NCI-H748 (cell line): ENCODE data around the gene SGMS2.
"Not testable (repeated sequence)": the region's sequence is repeated elsewhere in the genome, so short reads cannot be mapped to it uniquely, and the experiment has no call there.

Source experiments
- DNase-seq: peaks from one replicate; lab custom pipeline; 2025; ENCODE audit not compliant: unreplicated experiment; lab: John Stamatoyannopoulos, UW

SGMS2 gene

DNA sequence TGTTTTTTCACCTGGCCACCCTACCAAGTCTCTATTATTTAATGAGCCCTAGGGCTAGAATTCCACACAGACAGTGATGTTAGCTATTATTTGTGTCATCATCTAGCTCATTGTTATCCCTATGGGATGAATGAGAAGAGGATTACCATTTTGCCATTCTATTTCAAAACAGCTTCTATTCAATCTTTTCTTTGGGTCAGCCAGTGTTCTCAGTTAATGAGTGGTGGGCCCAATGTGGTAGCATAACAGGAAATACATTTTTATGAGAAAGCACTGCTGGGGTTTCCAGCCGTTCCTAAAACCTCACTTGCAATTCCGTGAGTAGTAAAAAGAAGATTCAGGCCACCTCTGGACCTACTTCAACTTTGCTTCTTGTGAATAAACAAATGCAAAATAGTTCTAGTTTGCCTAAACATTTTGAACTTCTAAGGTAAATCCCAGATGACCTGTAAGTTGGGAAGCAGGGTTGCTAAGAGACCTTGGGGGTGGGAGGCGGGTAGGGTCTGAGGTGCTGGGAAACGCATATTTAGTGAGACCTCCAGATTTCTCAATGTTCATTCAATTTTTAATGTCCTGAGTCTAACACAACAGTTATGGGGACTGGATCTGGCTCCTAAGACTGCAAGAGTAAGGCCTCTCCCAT, 81.8 kb downstream of the SGMS2 start:
- peak; percentile 75 for DNase-seq

GRCh38 chr4:107908377-107908776, 83.6 kb downstream of the SGMS2 start:
- no peak for DNase-seq

DNA sequence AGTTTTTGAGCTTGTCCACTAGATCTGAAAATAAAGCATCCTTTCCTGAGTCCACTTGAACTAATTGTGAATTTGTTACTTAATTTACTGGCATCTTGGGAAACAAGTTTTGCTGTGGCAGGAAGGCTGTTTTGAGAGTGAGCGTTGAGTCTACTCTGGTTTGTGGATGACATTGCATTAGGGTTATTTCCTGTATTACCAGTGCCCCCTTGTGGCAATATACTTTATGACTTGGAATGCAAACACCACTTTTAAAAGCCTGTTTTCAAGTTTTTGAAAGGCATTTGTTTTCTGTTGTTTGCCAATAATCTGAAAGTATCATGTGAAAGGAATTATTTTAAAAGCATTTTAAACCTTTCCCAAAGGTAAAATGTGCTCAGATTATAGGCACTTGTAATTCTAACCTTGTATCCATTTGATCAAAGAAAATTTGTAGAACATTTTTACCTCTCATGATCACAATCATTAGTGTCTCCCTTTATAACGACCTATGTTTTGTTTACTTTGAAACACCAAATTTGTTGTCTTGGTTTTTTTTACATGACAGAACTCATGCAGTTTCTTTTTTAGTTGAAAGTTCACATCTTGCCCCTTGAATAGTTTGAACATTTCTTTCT, 88.7 kb downstream of the SGMS2 start:
- peak; percentile 44 for DNase-seq

GRCh38 chr4:107915220-107915619, 90.5 kb downstream of the SGMS2 start:
- DNase-seq = no peak

- no peak for DNase-seq
Measured at GRCh38 chr4:107916623-107917022, 91.9 kb downstream of the SGMS2 start.

DNA sequence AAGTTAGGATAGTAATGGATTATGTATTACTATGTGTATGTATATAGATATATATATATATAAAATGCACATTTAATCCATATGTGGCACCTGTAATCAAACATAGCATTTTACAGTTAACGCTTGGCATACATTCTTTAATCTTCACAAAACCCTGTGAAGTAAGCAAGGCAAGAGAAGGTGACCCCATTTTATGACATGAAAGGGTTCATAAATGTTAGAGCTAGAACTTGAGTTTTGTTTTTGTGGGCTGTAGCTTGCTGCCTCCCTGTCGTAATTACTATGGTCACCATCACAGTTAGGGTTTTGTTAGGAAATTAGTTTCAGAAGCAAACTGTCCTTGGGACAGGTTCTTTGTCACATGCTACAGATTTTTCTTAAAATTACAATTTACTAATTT, 92.8 kb downstream of the SGMS2 start:
- DNase-seq = no peak

DNA sequence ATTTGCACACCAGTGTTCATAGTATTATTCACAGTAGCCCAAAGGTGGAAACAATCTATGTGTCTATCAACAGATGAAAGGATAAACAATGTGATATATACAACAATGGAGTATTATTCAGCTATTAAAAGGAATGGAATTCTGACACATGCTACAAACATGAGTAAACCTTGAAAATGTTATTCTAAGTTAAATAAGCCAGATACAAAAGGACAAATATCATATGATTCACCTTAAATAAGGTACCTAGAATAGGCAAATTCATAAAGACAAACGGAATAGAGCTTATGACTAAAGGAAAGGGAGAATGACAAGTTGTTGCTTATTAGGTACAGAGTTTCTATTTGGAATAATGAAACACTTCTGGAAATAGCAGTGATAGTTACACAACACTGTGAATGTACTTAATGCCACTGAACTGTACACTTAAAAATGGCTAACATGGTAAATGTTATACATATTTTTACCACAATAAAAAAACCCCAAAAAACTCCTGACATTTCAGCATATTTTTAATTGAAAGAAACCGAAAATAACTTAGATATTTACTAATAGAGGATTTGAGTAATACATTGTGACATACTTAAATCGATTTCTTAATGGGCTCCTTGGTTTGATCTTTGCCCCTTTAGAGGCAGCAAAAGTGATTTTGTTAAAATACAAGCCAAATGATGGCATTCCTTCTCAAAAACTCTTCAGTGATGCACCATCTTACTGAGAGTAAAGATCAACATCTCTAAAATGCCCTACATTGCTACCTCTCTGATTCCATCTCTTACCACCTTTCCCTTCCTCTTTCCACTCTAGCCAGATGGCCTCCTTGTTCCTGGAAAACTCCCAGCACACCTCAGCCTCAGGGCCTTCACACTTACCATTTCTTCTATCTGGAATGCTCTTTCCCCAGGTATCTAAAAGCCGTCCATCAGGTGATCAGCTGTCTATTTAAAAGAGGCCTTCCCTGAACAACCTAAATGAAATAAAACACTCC, 98.0 kb downstream of the SGMS2 start:
- DNase-seq = no peak

DNA sequence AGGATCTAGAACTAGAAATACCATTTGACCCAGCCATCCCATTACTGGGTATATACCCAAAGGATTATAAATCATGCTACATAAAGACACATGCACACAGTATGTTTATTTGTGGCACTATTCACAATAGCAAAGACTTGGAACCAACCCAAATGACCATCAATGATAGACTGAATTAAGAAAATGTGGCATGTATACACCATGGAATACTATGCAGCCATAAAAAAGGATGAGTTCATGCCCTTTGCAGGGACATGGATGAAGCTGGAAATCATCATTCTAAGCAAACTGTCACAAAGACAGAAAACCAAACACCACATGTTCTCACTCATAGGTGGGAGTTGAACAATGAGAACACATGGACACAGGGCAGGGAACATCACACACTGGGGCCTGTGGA, 101.0 kb downstream of the SGMS2 start:
- DNase-seq = not testable (repeated sequence)

- DNase-seq = not testable (repeated sequence)
Measured at GRCh38 chr4:107926875-107927274, 102.1 kb downstream of the SGMS2 start.

- peak; percentile 82 for DNase-seq
Measured at GRCh38 chr4:107930821-107931774, 106.4 kb downstream of the SGMS2 start, which contains the start of gene CYP2U1. Gene CYP2U1, plus strand, starts transcription at chr4:107931549. Its CDS starts 95 bp downstream, at chr4:107931644.

DNA sequence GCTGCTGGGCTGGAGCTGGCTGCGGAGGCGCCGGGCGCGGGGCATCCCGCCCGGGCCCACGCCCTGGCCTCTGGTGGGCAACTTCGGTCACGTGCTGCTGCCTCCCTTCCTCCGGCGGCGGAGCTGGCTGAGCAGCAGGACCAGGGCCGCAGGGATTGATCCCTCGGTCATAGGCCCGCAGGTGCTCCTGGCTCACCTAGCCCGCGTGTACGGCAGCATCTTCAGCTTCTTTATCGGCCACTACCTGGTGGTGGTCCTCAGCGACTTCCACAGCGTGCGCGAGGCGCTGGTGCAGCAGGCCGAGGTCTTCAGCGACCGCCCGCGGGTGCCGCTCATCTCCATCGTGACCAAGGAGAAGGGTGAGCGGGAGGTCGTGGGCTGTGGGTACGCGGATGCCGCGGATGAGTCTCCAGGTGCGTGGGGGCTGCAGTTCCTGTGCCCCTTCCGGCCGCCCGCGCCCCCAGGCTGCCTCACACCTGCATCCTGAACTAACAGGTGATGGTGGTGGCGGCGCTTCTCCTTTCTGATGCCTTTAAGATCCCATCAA, 107.1 kb downstream of the SGMS2 start:
- peak; percentile 70 for DNase-seq

DNA sequence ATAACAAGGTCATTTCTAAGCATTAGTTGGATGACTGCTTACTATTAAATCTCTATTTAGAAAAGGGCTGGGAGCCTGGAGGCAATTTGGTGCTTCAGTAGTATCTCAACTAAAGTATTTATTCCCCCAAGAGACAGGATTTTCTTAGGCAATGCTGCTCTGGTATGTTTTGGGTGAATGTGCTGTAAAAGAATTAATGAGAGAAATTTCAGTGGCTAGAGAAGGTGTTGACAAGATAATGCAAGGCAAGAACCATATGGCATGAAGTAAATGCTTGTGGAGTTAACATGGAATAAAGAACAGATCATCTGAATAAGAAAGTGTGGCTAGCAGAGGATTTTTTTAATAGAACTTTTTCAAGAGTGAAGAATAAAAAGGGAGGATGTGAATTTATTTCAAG, 110.5 kb downstream of the SGMS2 start:
- DNase-seq = no peak

- DNase-seq = no peak
Measured at GRCh38 chr4:107937040-107937439, 112.3 kb downstream of the SGMS2 start.

DNA sequence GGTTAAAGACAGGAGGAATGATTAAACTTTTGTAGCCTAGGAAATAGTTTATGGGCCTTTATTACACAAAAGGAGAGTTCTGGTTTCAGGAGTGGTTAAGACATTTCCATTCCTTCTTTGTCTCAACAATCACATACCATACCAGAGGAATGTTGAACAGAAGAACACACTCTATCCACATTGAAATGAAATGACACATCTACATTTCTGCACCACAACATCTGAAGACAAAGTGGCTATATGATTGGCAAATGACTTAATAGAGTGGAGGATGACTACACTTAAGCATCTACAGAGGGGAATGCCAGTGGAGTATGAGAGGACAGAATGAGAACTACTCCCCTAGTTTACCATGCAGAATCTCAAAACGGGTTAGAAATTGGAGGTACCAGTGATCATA, 114.6 kb downstream of the SGMS2 start:
- DNase-seq = no peak

- no peak for DNase-seq
Measured at GRCh38 chr4:107945809-107946208, 121.1 kb downstream of the SGMS2 start.

DNA sequence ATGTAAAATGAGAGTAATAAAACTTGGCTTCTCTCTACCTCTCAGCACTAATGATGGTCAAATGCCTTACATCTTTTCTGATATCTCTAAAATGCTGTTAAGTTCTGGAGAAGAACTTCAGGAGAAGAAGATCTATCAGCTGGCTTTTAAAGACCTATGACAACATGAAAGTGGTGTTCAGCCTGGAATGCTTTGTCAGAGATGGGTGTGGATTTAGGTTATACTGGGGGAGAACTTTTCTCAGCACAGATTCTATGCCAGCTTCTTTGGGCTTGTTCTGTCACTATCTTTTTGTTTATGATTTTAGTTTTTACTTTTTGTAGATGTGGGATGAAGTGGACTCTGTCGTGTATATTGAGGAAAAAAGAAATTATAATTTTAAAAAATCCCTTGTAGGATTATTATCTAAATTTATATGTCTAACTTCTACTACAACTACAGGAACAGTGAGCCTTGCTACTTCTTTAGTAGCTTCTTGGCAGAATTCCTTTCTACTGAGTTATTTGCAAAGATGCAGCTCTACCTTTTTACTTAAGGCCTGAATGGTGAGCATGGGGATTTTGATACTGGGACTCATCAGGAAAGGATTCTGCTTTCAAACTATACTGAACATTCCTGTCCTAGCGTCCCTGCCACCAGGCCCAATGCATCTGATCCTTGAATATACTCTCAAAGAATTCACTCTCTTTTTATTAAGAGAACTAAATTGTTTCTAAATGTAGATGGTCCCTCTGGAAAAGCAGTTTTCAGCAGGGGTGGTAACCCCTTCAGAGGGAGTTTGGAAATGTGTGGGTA, 126.2 kb downstream of the SGMS2 start:
- DNase-seq = no peak

GRCh38 chr4:107951551-107951950, 126.8 kb downstream of the SGMS2 start:
- DNase-seq = no peak

DNA sequence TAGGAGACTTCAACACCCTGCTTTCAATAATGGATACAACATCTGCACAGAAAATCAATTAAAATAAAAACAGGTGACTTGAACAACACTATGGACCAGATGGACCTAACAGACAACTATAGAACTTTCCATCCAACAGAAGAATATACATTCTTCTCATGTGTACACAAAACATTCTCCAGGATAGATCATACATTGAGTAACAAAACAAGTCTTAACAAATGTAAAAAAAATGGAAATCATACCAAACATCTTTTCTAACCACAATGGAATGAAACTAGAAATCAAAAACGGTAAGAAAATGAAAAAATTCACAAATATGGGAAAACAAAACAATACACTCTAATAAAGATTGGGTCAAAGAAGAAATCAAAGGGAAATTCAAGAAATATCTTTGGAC, 131.3 kb downstream of the SGMS2 start:
- DNase-seq = no peak
